ENCODE data around the gene CNTN1. TPM values are rescaled to one million over a fixed set of nuclear protein-coding genes. Genes with fewer than 3 reads are reported as not detected.

The CNTN1 gene
- total RNA-seq, 2 donors from 2014 or later, result 0.61 to 3.1 TPM

DNA sequence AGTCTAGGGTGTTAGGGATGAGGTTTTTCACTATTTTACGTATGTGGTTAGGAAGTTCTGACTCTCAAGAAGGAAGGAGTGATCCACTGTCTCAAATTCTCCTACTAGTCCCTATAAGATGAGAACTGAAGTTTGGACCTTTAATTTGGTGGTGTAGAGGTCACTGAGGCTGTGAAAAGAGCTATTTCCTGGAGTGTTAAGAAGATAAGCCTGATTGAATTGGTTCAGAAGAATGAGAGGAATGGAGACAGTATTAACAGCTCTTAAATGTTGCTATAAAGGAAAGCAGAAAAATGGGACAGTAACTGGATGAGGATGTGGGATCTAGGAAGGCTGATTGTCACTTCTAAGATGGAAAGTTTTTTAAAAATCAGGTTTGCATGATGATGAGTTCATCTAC is 57.6 kb downstream of the CNTN1 start:
- intact Hi-C loops (cut with DNase I, micrococcal nuclease), result no loop called here
- ATAC-seq, result no peak
- DNase-seq, result no peak

DNA sequence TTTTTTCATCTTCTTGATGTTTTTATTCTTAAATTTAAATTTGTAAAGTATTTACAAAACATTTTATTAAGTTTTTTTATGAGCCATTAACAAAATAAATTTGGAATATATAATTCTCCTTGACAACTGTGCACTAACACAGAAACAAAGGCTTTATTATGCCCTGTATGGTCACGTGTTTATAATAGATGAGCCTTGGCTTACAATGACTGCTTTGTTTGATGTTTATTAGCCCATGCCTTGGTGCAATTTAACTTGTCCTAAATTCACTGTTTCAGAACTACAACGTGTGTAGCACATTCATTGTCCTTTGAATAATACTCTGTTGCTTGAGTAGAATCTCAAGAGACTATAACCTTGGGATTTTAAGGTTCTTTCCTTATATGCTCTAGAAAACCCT is 59.8 kb downstream of the CNTN1 start:
- no peak for DNase-seq
- peak; percentile 56 for ATAC-seq
- intact Hi-C loops (cut with DNase I, micrococcal nuclease), result no loop called here

DNA sequence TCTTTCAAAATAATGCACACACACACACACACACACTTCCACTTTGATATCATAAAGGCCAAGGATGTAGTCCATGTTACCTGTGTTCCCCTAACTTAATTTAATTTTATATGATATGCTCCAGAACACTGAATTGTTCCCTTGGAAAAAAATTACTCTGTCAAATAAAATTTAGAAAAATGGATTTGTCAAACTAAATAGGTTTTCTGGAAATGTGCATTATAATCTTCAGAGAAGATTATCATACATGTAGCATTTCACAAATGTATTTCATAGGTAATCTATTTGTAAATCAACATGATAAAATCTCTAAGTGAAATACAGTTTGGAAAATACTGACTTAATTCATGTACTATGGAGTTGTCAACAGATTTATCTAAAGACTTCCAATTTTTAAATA is 68.6 kb downstream of the CNTN1 start:
- no peak for ATAC-seq
- no peak for DNase-seq
- intact Hi-C loops (cut with DNase I, micrococcal nuclease), result no loop called here

GRCh38 chr12:40762072-40762471 is 69.8 kb downstream of the CNTN1 start:
- intact Hi-C loops (cut with DNase I, micrococcal nuclease), result no loop called here
- no peak for DNase-seq
- ATAC-seq, result no peak

DNA sequence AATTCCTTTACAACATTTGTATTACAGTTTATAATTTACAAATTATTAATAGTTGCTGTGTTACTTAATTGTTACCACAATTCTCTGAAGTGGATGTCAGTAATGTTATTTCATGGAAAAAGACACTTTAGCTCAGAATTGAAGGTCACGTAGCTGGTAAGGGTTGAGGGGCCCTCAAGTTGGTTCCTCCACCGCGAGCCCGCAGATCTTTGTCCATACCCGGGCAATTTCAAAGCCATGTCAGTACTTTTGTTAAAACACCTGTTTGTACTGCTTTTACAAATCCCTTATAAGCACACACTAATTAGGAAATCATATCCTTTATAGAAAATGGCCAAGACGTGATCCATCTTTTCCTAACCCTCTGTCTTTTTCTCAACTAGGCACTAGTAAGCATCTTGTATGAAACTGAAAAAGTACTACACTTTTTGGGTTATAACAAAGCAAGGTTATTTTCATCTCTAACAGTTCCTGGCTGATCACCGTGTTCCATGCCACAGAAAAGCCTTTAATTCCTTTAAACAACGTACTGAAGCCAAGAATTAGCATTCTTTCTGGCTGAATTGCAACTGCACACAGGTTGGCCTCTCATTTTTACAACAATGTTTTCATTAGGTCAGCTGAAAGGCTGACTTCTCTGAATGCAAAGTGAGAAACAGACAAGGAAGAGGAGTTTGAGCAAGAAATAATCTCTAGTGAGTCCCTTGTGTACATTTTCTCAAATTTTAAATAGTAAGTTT is 76.1 kb downstream of the CNTN1 start:
- ATAC-seq (no peak), DNase-seq (no peak)
- intact Hi-C loops (cut with DNase I, micrococcal nuclease), result no loop called here

- intact Hi-C loops (cut with DNase I, micrococcal nuclease), result no loop called here
- DNase-seq (no peak), ATAC-seq (no peak)
Measured at GRCh38 chr12:40769846-40770245, 77.6 kb downstream of the CNTN1 start.

- intact Hi-C loops (cut with DNase I, micrococcal nuclease), result no loop called here
- DNase-seq, result no peak
- ATAC-seq, result no peak
Measured at GRCh38 chr12:40770781-40771180, 78.5 kb downstream of the CNTN1 start.

GRCh38 chr12:40775661-40776060 is 83.4 kb downstream of the CNTN1 start:
- no peak for DNase-seq
- no peak for ATAC-seq
- intact Hi-C loops (cut with DNase I, micrococcal nuclease), result no loop called here

DNA sequence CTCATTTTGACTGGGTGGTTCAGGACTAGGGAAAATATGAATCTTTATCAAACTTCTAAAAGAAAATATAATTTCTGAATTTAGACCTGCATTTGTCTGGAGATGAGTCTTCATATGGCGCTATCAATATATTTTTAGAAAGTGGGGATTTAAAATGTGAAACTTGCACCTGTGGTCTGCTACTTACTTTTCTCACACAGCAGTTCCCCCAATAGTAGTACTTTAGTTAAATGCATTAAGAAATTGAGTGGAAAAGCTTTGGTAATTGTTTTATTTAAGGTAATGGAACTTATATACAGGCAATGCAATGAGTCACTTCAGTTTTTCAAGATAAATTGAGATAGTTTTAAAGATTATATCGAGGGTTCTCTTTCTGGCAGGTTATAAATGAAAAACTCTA is 91.9 kb downstream of the CNTN1 start:
- ATAC-seq, result no peak
- intact Hi-C loops (cut with DNase I, micrococcal nuclease), result no loop called here
- no peak for DNase-seq

DNA sequence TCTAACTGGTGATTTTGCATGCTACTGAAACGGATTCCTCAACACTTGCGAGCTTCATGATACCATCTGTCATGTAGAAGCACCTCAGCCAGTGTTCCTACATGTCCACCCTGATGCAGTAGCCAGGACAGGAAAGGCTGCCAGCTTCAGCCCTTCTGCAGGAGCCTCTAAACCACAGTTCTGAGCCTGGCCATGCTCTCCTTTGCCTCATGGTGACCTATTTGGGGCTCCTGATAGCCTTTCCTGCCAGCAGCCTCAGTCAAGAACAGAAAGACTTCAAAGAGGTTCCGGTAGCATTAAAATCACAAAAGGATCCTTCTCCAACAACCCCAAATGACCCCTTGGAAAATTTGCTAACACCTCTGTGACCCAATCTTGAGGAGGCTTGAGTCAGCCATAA is 96.0 kb downstream of the CNTN1 start:
- ATAC-seq, result no peak
- intact Hi-C loops (cut with DNase I, micrococcal nuclease), result no loop called here
- DNase-seq, result no peak

GRCh38 chr12:40792792-40793386 is 100.7 kb downstream of the CNTN1 start:
- DNase-seq (no peak), ATAC-seq (no peak)
- intact Hi-C loops (cut with DNase I, micrococcal nuclease), result no loop called here

GRCh38 chr12:40793471-40793870 is 101.2 kb downstream of the CNTN1 start:
- no peak for DNase-seq
- ATAC-seq, result no peak
- intact Hi-C loops (cut with DNase I, micrococcal nuclease), result no loop called here

DNA sequence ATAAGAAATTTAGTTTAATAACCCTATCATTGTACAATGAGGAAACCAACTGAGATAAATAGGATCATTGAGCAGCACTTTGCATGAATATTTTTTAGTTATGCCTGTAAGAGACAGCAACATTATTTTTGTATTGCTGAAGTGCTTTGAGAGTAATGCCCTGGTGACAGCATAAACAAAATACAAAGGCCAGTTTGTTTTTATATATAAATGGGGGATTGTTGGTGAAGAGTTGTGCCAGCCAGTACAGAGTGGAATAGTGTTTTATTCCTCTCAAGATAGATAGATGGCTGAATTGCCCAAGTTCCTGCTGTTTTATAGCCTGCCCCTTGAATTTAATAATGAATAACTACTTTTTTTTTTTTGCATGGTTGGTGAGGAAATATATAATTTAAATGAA is 101.8 kb downstream of the CNTN1 start:
- ATAC-seq (no peak), DNase-seq (no peak)
- intact Hi-C loops (cut with DNase I, micrococcal nuclease), result no loop called here

GRCh38 chr12:40801082-40801481 is 108.8 kb downstream of the CNTN1 start:
- intact Hi-C loops (cut with DNase I, micrococcal nuclease), result no loop called here
- DNase-seq, result no peak
- ATAC-seq, result no peak

DNA sequence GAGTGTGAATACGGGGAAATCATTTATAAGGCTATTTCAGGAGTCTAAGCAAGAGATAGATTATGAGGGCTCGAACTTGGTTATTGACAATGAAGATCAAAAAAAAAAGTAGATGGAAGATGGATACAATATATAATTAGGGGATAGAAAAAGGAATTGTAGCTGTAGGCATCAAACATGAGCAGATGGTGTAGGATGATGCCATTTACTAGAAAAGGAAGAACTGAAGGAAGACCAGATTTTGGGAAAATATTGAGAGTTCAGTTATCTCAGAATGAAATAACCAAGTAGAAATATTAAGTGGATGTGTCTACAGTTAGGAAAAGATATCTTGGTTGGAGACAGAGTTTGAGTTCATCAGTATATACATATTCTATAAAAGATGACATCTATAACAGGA is 109.6 kb downstream of the CNTN1 start:
- intact Hi-C loops (cut with DNase I, micrococcal nuclease), result no loop called here
- no peak for ATAC-seq

GRCh38 chr12:40802656-40803055 is 110.4 kb downstream of the CNTN1 start:
- ATAC-seq, result no peak
- no peak for DNase-seq
- intact Hi-C loops (cut with DNase I, micrococcal nuclease), result no loop called here

More for the DNA sequence above, 109.6 kb downstream of the CNTN1 start:
- no peak for DNase-seq

GRCh38 chr12:40819436-40820108 is 127.3 kb downstream of the CNTN1 start:
- DNase-seq (peak; percentile 23 to 24), ATAC-seq (no peak)
- intact Hi-C loops (cut with DNase I, micrococcal nuclease), result no loop called here

DNA sequence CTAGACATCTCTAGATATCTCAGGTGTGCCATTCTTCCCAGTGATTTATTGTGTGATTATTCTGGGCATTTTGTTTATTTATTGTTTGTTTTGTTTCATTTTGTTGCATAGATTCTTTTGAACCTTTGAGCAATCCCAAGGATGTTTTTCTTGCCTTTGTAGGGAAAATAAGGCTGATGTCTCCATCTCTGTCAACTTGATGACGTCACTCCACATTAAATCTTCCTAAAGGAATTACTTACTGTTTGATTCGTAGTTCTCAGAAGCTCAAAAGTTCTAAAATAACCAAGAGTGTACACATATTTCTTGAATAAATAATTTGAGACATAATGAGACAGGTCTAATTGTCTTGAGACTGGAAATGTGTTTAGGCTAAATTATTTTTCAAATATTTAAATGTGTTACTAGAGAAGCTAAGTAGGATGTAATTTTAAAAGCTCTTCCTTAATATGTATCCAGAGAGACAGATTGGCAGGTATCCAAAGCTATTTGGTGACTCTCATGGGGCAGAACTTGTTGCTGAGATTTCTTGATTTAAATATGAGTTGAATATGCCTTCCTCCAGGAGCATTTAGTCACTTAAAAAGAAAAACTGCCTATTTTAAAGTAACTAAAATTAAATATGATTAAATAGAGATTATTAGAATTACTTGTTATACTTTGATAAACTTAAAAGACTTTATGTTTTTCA is 128.7 kb downstream of the CNTN1 start:
- intact Hi-C loops (cut with DNase I, micrococcal nuclease), result no loop called here
- ATAC-seq (no peak), DNase-seq (no peak)

- DNase-seq, result no peak
- intact Hi-C loops (cut with DNase I, micrococcal nuclease), result no loop called here
- no peak for ATAC-seq
Measured at GRCh38 chr12:40825156-40825555, 132.9 kb downstream of the CNTN1 start.

Measured in left colon (tissue), 2 donors.